GM13977 (cell line): ENCODE measurements around the gene BRSK2.

Experiments
- DNase-seq: peaks from one replicate; pipeline ENCODE4 v3.0.0; 2012; ENCODE audit warnings: low spot score
- CTCF ChIP-seq: IDR thresholded peaks from 2 replicates; pipeline ENCODE4 v1.5.1; 2012; ENCODE audit warnings: mild to moderate bottlenecking, control low read depth; ENCODE audit not compliant: insufficient read depth; ENCODE audit errors: extremely low read depth, missing control alignments
- in situ Hi-C: fragments of 300-500 bp; cut with MboI; formaldehyde crosslinking; loops from one replicate; pipeline ENCODE4 v1.12.0; 2022; ENCODE audit warnings: low sequenced_read_pairs, low pct_unique_long_range_greater_than_20kb, mixed read lengths, inconsistent platforms; ENCODE audit not compliant: unreplicated experiment

BRSK2 gene

GRCh38 chr11:1469287-1469910, 79.7 kb downstream of the BRSK2 start:
- in situ Hi-C loops: no loop called here
- DNase-seq: no peak
- no peak for TF ChIP-seq CTCF

GRCh38 chr11:1469911-1470680, 80.4 kb downstream of the BRSK2 start:
- TF ChIP-seq CTCF: no peak
- no peak for DNase-seq
- in situ Hi-C loops: no loop called here

DNA sequence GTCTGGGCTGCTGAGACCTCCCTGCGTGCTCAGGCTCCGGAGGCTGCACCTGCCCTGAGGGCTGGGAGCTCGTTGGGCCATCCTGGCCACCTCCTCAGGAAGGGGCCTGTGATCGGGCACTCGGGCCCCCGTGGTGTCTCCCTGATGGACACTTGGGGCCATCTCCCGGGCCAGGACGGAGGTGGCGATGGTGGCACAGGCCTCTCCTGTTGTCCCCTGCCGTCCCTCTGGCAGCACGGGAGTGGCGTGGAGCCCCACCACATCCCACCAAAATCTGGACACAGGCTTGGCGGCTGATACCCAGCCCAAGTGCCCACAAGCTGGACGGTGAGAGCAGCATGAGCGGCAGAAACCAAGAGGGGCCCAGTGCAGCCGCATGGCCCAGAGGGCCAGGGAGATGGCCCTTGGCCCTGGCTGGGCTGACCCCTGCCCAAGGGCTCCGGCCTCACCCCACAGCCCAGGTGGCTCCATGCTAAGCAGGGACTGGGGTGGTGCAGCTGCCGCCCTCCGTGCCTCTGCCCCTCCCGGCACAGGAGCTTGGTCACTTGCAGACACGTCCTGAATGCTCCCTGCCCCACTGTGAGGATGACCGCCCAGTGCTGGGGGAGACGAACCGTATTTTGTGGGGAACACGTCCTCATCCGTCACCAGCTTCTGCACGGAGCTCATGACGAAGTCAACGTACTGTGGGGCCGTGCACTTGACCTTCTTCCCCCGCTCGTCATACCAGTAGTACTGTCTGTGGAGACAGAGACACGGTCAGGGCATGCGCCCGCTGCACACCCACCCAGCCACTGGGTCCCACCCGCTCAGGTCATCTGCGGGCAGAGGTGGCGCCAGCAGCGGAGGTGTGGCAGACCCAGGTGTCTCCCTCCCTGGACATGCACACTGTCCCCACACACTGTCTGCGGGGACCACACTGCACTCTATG, 81.2 kb downstream of the BRSK2 start:
- in situ Hi-C loops: no loop called here
- no peak for DNase-seq
- no peak for TF ChIP-seq CTCF

DNA sequence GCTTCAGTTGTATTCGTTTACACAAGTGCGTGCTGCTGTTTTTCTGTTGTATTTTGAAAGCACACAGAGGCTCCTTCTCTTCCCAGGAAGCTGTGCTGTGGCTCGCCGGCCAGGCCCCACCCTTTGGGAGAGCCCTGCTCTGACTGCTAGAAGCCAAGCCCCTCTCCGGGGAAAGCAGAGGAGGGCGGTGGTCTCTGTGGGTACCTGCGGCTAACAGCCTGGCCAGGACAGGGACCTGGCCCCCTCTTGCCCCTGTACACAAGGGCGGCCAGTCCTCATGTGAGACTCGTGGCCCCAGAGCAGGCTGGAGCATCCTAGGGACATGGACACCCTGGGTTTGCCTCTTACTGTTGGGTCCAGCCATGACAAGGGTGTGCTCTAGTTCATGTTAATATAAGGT, 82.0 kb downstream of the BRSK2 start:
- no peak for TF ChIP-seq CTCF
- in situ Hi-C loops: no loop called here

DNA sequence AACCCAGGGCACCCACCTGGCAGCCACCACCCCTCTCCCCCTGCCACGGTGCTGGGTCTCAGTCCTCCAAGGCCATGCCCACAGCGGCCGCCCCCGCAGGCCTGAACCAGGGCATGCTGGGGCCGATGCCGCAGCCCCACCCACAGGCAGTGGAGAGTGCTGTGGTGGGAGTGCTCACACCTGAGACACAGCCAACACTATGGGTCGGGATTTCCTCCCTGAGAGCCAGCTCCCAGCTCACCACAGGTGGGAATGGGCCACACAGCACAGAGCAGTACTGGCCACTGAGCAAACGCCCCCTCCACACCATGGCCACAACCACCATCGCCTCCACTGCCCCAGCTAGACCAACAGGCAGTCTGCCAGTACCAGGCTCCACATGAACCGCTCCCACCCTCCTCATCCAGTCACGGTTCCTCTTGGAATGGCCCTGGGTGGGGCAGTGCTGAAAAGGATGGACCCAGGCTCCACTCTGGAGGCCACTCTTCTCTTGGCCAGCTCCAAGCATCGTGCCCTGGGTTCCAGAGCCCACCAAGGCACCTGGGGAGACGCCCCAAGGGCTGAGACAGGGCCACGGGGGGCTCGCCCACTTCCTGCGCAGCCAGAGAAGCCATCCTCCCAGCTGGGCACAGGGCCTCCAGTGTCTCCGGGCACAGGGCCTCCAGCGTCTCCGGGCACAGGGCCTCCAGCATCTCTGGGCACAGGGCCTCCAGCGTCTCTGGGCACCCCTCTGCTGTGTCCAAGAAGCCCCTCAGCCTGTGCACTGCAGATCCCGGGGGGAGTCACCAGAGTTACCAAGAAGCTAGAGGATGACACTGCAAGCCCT, 82.7 kb downstream of the BRSK2 start:
- TF ChIP-seq CTCF: no peak
- DNase-seq: no peak
- in situ Hi-C loops: no loop called here

More for the DNA sequence above, 82.0 kb downstream of the BRSK2 start:
- no peak for DNase-seq
